Peyer's patch (tissue), 4 donors: ENCODE data around the gene TSSK2.

ENCODE experiments used
- CTCF ChIP-seq, 6 experiments: fragments of 450-650 bp in 4 of 6; fragments of 200-600 bp in 2 of 6; sonication (generic) in 1 of 6; IDR thresholded peaks; one replicate each; pipeline ENCODE4 v1.5.1; 2017 to 2019; ENCODE audit warnings: antibody characterized with exemption in 6 of 6, mild to moderate bottlenecking in 3 of 6, moderate library complexity in 1 of 6
- POLR2A ChIP-seq, 2 donors: fragments of 450-650 bp; IDR thresholded peaks; one replicate each; pipeline ENCODE4 v1.5.1; 2017; ENCODE audit warnings: antibody characterized with exemption in 2 of 2, mild to moderate bottlenecking in 2 of 2, moderate library complexity in 2 of 2

- no peak for TF ChIP-seq CTCF (IDR thresholded peaks at IDR 0.05)
- no peak for TF ChIP-seq POLR2A (IDR thresholded peaks at IDR 0.05)
Measured at GRCh38 chr22:19096555-19096954, 34.6 kb upstream of the TSSK2 start.
